ENCODE results near the gene SCNN1B.

SCNN1B gene

GRCh38 chr16:23367564-23367963, 65.5 kb downstream of the SCNN1B start:
- no peak for TF ChIP-seq CTCF (IDR thresholded peaks at IDR 0.05; ENCODE audit: low read depth, low read length)
- H3K4me3 ChIP-seq (ENCODE audit: low read depth, low read length) = no peak overlapping the region

GRCh38 chr16:23367988-23368387, 65.9 kb downstream of the SCNN1B start:
- TF ChIP-seq CTCF (IDR thresholded peaks at IDR 0.05; ENCODE audit: low read depth, low read length) = no peak
- H3K4me3 ChIP-seq (ENCODE audit: low read depth, low read length) = no peak overlapping the region

GRCh38 chr16:23368469-23368868, 66.4 kb downstream of the SCNN1B start:
- H3K4me3 ChIP-seq (ENCODE audit: low read depth, low read length) = no peak overlapping the region
- no peak for TF ChIP-seq CTCF (IDR thresholded peaks at IDR 0.05; ENCODE audit: low read depth, low read length)

GRCh38 chr16:23369416-23369815, 67.3 kb downstream of the SCNN1B start:
- TF ChIP-seq CTCF (IDR thresholded peaks at IDR 0.05; ENCODE audit: low read depth, low read length) = no peak
- no peak overlapping the region for H3K4me3 ChIP-seq (ENCODE audit: low read depth, low read length)

GRCh38 chr16:23371368-23371767, 69.3 kb downstream of the SCNN1B start:
- no peak overlapping the region for H3K4me3 ChIP-seq (ENCODE audit: low read depth, low read length)
- TF ChIP-seq CTCF (IDR thresholded peaks at IDR 0.05; ENCODE audit: low read depth, low read length) = no peak

GRCh38 chr16:23373436-23374219, 71.5 kb downstream of the SCNN1B start:
- no peak overlapping the region for H3K4me3 ChIP-seq (ENCODE audit: low read depth, low read length)
- TF ChIP-seq CTCF (IDR thresholded peaks at IDR 0.05; ENCODE audit: low read depth, low read length) = no peak

- no peak overlapping the region for H3K4me3 ChIP-seq (ENCODE audit: low read depth, low read length)
- TF ChIP-seq CTCF (IDR thresholded peaks at IDR 0.05; ENCODE audit: low read depth, low read length) = no peak
Observed at GRCh38 chr16:23374721-23375510, 72.8 kb downstream of the SCNN1B start.
